SJSA1 (cell line): ENCODE results near the gene VOPP1. TPM values are rescaled to one million over a fixed set of nuclear protein-coding genes. Genes with fewer than 3 reads are reported as not detected.
"Not testable (repeated sequence)": the region's sequence is repeated elsewhere in the genome, so short reads cannot be mapped to it uniquely, and the experiment has no call there.

Source experiments
- DNase-seq, 2 experiments: peaks; one replicate each; pipeline ENCODE4 v3.0.0-alpha.2; 2015 to 2020; ENCODE audit warnings: low spot score in 2 of 2, low read depth in 1 of 2
- H3K27ac ChIP-seq: fragments of 250-450 bp; sonication (Bioruptor Pico); 2 replicates; pipeline ENCODE4 v1.5.1; 2020; ENCODE audit warnings: mild to moderate bottlenecking, moderate library complexity
- H3K27me3 ChIP-seq: fragments of 250-450 bp; sonication (Bioruptor Pico); replicated peaks from 2 replicates; pipeline ENCODE4 v1.5.1; 2020; ENCODE audit warnings: mild to moderate bottlenecking, moderate library complexity
- H3K36me3 ChIP-seq: fragments of 250-450 bp; sonication (Bioruptor Pico); 2 replicates; pipeline ENCODE4 v1.5.1; 2020; ENCODE audit warnings: mild to moderate bottlenecking
- H3K4me1 ChIP-seq: fragments of 250-450 bp; sonication (Bioruptor Pico); replicated peaks from 2 replicates; pipeline ENCODE4 v1.6.1; 2021; ENCODE audit warnings: mild to moderate bottlenecking
- H3K4me3 ChIP-seq: fragments of 250-450 bp; sonication (Bioruptor Pico); 2 replicates; pipeline ENCODE4 v1.5.1; 2020; ENCODE audit warnings: mild to moderate bottlenecking
- H3K9me3 ChIP-seq: fragments of 250-450 bp; sonication (Bioruptor Pico); replicated peaks from 2 replicates; pipeline ENCODE4 v1.5.1; 2020; ENCODE audit warnings: mild to moderate bottlenecking
- total RNA-seq: library from RNA; depleted of rRNA; stranded (reverse); fragments of >200 nt; shearing (Covaris generic); gene quantifications from 2 replicates; pipeline ENCODE4 v1.2.3, GENCODE V29; 2014

VOPP1 gene
- total RNA-seq, 1 experiment from 2014 or later, result 107 TPM

GRCh38 chr7:55513868-55514267 is 58.4 kb downstream of the VOPP1 start:
- Histone ChIP-seq H3K4me3 (no peak overlapping the region), H3K9me3 (no peaks in the 10 kb centered on the region), H3K36me3 (peaks cover 61% of the 10 kb centered on the region), H3K27ac (no peak overlapping the region), H3K27me3 (no peaks in the 10 kb centered on the region), H3K4me1 (0 out of 2 replicates have a peak, but pooled peaks cover 3% of the 10 kb centered on the region)
- DNase-seq, result no peak

DNA sequence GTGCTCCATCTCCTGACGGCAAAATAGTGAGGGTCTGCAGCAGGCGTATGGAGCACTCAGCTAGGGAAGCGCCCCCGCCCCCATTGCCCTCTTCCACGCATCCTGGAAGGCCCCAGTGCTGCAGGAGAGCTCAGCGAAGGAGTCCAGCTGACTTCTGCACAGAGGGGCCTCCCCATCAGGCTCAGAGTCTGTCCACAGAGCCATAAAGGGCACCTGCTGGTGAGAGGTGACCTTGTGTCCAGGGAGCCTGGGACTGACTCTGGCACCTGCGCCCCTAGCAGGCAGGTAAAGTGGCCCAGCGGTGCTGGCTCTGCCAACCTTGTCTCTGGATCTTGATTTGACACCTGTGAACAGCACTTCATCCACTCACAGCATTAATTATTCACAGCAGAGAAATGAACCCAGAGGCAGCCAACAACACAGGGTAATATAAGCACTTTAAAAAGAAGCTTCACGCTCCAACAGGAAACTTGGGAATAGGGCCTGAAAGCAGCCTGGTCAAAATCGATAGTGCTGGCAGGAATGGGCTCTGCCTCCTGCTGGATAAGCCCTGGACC is 59.6 kb downstream of the VOPP1 start:
- no peaks in the 10 kb centered on the region for H3K9me3 ChIP-seq
- H3K4me1 ChIP-seq, result 0 out of 2 replicates have a peak, but pooled peaks cover 3% of the 10 kb centered on the region
- no peak overlapping the region for H3K4me3 ChIP-seq
- H3K27me3 ChIP-seq, result no peaks in the 10 kb centered on the region
- H3K36me3 ChIP-seq, result peaks cover 49% of the 10 kb centered on the region
- no peak for DNase-seq
- no peak overlapping the region for H3K27ac ChIP-seq

DNA sequence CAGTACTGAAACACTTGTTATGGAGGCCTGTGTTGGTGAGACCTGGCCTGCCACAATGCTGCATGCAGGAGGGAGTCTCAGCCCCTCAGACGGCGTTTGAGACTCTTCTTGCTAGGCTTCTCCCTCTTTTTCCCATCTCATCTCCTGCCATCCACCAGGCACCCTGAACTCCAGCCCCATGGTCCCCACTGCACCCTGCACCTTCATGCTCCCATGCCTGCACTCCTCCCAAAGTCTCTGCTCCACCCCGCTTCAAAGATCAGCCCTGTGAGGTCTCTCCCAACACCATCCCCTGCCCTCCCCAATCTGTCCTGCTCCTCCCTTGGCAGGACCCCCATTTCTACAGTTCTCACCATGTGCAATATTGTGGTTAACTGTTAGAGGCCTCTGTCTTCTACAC is 61.7 kb downstream of the VOPP1 start:
- H3K27ac ChIP-seq, result no peak overlapping the region

DNA sequence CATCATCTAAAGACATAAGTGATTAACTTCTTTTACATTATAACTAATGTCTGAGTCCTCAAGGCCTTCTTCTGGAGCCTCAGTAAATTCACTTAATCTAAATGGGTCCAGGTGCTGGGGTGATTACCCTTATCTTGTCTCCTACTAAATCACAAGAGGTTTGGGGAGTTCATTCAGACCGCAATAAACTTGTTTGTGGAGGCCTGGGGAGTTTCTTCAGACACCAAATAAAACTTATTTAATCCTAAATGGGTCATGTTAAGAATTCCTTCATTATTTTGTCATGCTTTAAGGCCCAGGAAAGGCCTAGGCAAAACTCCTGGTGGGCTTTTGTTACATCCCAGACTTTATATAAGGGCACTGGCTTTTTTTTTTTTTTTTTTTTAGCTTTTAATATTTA is 62.1 kb downstream of the VOPP1 start:
- H3K4me3 ChIP-seq, DNase-seq: not testable (repeated sequence)

More for the DNA sequence above, 61.7 kb downstream of the VOPP1 start:
- no peak overlapping the region for H3K4me3 ChIP-seq
- H3K4me1 ChIP-seq, result peaks cover 12% of the 10 kb centered on the region
- H3K9me3 ChIP-seq, result no peaks in the 10 kb centered on the region
- no peak for DNase-seq
- H3K36me3 ChIP-seq, result peaks cover 34% of the 10 kb centered on the region
- H3K27me3 ChIP-seq, result no peaks in the 10 kb centered on the region

GRCh38 chr7:55509322-55509721 is 63.0 kb downstream of the VOPP1 start:
- Histone ChIP-seq H3K27ac (no peak overlapping the region), H3K4me3 (no peak overlapping the region), H3K27me3 (no peaks in the 10 kb centered on the region), H3K36me3 (peaks cover 22% of the 10 kb centered on the region), H3K4me1 (peaks cover 22% of the 10 kb centered on the region), H3K9me3 (no peaks in the 10 kb centered on the region)
- DNase-seq, result no peak

More for the DNA sequence above, 62.1 kb downstream of the VOPP1 start:
- H3K27ac ChIP-seq, H3K27me3 ChIP-seq, H3K9me3 ChIP-seq: not testable (repeated sequence)
- Histone ChIP-seq H3K36me3 (peaks cover 30% of the 10 kb centered on the region), H3K4me1 (peaks cover 13% of the 10 kb centered on the region)

DNA sequence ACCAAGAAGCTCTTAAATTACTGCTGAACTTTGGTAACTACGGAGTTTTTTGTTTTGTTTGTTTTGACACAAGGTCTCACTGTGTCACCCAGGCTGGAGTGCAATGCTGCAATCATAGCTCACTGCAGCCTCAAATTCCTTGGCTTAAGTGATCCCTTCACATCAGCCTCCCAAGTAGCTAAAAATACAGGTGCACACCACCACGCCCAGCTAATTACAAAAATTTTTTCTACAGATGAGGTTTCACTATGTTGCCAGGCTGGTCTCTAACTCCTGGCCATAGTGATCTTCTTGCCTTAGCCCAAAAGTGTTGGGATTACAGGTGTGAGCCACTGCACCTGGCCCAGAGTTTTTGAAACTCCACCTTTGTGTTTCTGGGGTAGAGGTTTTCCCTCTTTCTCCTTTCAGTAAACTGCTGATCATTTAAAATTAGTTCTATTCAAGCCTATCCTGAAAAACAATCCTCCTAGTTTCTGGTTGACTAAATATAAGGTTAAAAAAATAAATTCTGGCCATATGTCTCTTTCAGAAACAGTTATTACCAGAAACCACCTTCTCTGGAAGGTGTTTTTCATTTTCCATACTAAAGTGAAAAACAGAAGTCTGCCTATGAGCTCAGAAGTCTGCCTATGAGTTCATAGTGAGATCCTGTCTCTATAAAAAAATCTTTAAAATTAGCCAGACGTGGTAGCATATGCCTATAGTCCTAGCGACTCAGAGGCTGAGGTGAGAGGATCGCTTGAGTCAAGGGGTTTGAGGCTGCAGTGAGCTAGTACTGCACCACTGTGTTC is 63.9 kb downstream of the VOPP1 start:
- no peak overlapping the region for H3K27ac ChIP-seq
- no peak for DNase-seq
- no peak overlapping the region for H3K4me3 ChIP-seq
- no peaks in the 10 kb centered on the region for H3K9me3 ChIP-seq
- H3K36me3 ChIP-seq, result peaks cover 22% of the 10 kb centered on the region; the same call in 1 of the 2 replicates
- H3K4me1 ChIP-seq, result peaks cover 24% of the 10 kb centered on the region
- no peaks in the 10 kb centered on the region for H3K27me3 ChIP-seq

DNA sequence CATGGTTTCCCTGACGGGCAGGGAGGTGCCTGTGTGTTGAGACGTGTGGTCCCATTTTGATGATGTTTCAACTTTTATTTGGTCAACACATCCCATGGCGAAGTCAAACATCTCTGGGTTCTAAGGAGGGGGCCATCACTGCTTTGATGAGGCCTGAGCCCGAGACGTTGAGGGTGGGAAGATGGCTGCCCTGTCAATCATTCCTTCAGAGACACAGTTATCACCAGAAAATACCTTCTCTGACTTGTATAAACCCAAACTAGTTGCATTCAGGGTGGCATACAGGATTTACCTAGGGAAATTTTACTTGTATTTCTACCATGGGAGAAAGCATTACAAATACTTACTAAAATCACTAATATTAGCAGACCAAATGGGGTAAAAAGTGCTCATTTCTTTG is 64.6 kb downstream of the VOPP1 start:
- peaks cover 24% of the 10 kb centered on the region for H3K4me1 ChIP-seq

GRCh38 chr7:55504967-55505658 is 67.2 kb downstream of the VOPP1 start:
- no peak overlapping the region for H3K4me3 ChIP-seq
- H3K27ac ChIP-seq, result peak overlapping the region; percentile 46
- H3K27me3 ChIP-seq, result no peaks in the 10 kb centered on the region
- H3K4me1 ChIP-seq, result peaks cover 24% of the 10 kb centered on the region
- no peak for DNase-seq
- H3K36me3 ChIP-seq, result peaks cover 23% of the 10 kb centered on the region
- no peaks in the 10 kb centered on the region for H3K9me3 ChIP-seq

More for the DNA sequence above, 64.6 kb downstream of the VOPP1 start:
- no peaks in the 10 kb centered on the region for H3K9me3 ChIP-seq
- no peak overlapping the region for H3K27ac ChIP-seq
- H3K36me3 ChIP-seq, result peaks cover 20% of the 10 kb centered on the region; the same call in 1 of the 2 replicates
- DNase-seq, result no peak
- H3K27me3 ChIP-seq, result no peaks in the 10 kb centered on the region
- H3K4me3 ChIP-seq, result no peak overlapping the region

DNA sequence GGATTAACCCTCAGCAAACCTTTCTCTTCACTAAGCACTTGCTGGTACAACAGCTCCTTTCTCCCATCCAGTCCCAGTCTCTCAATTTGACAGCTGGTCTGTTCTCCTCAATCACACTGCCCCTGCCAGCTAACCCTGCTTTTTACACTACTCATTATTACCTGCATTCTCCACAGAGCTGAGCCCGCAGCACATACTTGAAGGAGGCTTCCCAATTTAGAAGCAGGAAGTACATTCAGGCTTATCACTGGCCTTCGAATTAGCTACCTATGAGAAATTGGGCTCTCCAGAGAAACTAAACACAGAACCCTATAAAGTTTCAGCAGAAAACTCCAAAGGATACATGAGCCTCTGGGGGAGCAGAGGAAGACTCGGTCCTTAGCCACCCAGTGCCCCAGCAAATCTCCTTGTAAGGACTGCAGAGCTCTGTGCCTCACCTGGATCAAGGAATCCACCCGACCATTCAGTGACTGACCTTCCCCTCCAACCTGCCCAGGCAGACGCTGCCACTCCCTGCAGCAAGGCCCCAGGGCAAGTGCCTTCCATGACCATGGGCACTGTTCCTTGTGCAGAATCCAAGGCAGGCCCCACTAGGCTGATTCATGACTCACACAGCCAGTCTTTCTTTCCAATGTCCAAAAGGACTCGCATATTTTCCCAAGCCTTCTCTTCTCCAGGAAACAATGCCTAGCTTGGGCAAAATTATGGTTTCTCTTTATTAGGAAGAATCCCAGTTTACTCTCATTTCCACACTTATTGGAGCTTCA is 68.0 kb downstream of the VOPP1 start:
- H3K4me3 ChIP-seq, result no peak overlapping the region
- no peaks in the 10 kb centered on the region for H3K27me3 ChIP-seq
- H3K4me1 ChIP-seq, result peaks cover 21% of the 10 kb centered on the region
- peak in 1 of 2 experiments; percentile 23 for DNase-seq
- no peaks in the 10 kb centered on the region for H3K9me3 ChIP-seq
- H3K36me3 ChIP-seq, result peaks cover 26% of the 10 kb centered on the region
- peak overlapping the region; percentile 46 for H3K27ac ChIP-seq

- H3K9me3 ChIP-seq, result no peaks in the 10 kb centered on the region
- H3K4me1 ChIP-seq, result peaks cover 21% of the 10 kb centered on the region
- no peak overlapping the region for H3K27ac ChIP-seq
- H3K27me3 ChIP-seq, result no peaks in the 10 kb centered on the region
- no peak for DNase-seq
- peaks cover 31% of the 10 kb centered on the region for H3K36me3 ChIP-seq
- no peak overlapping the region for H3K4me3 ChIP-seq
Measured at GRCh38 chr7:55502858-55503440, 69.4 kb downstream of the VOPP1 start.

DNA sequence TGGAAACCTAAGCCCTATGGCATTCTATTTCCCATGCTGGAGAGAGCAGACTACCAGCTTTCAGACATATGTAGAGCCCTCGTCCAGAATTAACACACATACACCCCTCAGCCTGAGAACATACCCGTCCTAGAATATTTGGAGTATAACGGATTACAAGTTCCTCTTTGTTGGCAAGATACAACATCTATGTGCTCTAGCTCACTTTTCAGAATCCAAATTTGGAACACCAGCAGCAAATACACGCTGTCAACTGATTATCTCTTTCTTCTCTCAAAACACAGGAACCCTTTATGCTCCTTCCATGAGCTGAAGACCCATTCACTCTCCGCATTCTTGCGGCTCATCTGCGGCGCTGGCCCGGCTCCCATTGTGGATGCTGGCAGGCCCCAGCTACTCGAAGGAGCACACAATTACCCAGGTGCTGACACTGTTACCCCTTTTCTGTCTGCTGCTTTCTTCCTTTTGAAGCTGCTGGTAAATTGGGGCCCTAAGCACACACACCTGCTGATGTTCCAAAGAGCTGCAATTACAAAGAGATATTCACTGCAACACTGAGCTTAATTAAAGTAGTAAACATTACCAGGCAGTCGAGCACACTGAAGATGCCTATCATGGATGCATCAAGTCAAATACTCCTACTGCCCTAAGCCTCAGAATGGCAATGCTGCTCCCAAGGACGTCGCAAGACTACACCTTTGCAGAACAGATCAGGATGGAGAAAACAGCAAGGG is 70.0 kb downstream of the VOPP1 start:
- no peak overlapping the region for H3K4me3 ChIP-seq
- H3K27ac ChIP-seq, result no peak overlapping the region
- no peak for DNase-seq
- no peaks in the 10 kb centered on the region for H3K27me3 ChIP-seq
- H3K36me3 ChIP-seq, result peaks cover 32% of the 10 kb centered on the region
- H3K9me3 ChIP-seq, result no peaks in the 10 kb centered on the region
- peaks cover 21% of the 10 kb centered on the region for H3K4me1 ChIP-seq

GRCh38 chr7:55501611-55502010 is 70.7 kb downstream of the VOPP1 start:
- Histone ChIP-seq H3K36me3 (peaks cover 39% of the 10 kb centered on the region), H3K27ac (no peak overlapping the region), H3K27me3 (no peaks in the 10 kb centered on the region), H3K4me3 (no peak overlapping the region), H3K4me1 (peaks cover 21% of the 10 kb centered on the region), H3K9me3 (no peaks in the 10 kb centered on the region)
- no peak for DNase-seq
